GM19025 (cell line): ENCODE results near the gene TIMELESS.
"Not testable (repeated sequence)": the region's sequence is repeated elsewhere in the genome, so short reads cannot be mapped to it uniquely, and the experiment has no call there.

Experiments used
- ATAC-seq: cut with Tn5 transposase; IDR thresholded peaks from one replicate; pipeline ENCODE4 v1.9.1; 2021; ENCODE audit warnings: mild to moderate bottlenecking, low read depth, moderate library complexity; ENCODE audit not compliant: unreplicated experiment

TIMELESS gene

DNA sequence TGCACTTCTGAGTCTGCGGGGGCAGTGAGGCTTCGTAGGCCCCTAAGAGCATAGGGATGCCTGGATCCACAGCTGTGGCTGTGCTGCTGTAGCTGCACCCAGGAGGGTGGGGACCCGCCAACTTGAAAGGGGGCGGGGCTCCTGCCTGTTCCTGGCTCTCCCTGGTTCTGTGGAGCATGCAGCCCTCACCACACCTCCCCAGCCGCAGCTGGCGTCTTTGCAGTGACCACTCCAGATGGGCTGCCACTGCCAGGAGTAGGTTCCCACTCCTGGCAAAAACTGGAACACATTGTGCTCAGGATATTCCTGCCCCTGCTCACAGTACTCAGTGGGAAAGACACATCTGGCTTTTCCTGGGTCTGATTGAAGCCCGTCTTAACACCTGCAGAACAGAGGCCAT lies 35.8 kb downstream of the TIMELESS start:
- no peak for ATAC-seq

DNA sequence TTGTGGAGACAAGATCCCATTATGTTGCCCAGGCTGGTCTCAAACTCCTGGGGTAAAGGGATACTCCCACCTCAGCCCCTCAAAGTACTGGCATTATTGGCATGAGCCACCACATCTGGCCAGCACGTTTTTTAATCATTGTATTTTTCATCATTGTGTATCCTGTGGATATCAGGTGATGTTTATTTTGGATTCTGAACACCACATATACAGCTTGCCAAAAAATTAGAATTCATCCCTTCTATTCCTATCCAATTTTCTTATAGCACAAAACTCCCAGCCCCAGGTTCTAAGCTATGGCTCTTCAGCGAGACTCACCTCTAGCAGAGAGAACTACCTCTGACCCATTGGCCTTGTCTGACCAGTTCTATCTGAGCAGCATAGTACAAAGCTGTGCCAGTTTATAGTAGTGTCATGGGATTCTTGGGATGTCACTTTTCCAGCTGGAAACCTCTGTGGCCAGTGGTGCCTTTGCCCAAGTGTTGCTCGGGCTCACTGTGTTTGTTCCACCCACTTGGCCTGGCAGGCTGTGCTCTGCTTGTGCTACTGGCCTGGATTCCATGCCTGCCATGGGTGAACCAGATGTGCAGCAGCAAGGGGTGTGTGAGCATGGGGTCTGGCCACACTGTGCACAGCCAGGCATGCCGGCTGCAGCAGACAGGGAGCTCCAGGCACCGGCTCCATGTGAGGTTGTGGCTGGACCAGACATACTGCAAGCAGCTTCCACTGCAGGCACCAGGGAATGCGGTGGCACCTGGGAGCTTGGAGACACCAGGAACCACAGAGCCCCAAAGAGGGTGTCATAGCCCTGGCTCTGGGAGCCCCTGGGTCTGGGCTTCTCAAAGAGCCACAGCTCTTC lies 37.2 kb downstream of the TIMELESS start:
- ATAC-seq, result no peak

DNA sequence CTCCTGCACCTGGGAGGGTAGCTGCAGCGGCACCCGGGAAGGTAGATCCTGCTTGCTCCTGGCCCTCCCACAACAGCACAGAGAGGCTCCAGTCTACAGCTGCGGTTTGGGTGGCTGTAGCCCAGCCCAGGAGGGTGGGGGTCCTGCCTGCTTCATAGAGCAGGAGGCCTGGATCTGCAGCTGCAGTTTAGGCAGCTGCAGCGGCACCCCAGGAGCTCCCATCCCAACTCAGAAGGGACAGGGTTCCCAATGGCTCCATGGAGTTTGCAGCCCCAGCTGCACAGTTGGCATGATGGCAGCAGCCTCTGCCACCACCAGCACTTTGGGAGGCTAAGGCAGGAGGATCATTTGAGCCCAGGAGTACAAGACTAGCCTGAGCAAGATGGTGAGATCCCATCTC lies 38.5 kb downstream of the TIMELESS start:
- ATAC-seq, result no peak

DNA sequence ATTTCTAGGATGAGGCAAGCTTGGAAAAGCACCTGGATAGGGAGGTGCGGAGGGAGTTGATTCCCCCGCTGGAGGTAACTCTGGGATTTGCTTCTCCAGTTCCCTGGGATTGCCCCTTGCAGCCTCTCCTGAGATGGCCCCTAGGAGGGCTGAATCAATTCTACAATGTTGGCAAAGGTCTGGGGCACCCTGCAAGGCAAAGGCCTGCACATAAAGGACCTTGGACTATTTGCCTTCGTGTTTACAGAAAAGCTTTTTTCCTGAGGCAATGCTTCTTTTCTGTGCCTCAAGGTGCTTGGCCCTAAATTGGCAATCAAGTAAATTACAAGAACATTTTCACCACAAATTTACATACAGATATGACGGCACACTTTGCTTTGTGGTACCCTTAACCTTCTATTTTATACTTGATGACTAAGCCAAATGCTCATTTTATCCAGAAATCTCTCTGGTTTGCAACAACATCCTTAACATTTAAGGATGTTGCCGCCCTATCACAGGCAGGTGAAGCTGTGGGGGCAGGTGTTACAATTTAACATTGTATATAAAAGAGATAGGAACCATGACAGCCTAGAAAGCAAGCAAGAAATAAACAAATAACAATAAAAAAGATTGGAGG lies 40.3 kb downstream of the TIMELESS start:
- ATAC-seq, result no peak

DNA sequence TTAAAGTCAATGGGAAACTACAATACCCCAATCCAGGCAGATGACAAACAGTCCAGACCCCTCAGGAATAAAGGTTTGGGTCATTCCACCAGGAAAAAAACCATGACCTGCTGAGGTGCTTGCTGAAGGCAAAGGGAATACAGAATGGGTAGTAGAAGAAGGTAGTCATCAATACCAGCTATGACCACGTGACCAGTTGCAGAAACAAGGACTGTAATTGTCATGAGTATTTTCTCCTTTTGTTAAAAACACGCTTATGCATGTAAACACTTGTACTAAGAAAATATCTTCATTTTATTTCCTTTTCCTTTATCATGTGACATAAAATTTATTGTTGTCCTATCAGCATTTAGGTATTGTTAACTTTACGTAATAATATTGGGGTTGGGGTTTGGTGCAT lies 45.0 kb downstream of the TIMELESS start:
- not testable (repeated sequence) for ATAC-seq

DNA sequence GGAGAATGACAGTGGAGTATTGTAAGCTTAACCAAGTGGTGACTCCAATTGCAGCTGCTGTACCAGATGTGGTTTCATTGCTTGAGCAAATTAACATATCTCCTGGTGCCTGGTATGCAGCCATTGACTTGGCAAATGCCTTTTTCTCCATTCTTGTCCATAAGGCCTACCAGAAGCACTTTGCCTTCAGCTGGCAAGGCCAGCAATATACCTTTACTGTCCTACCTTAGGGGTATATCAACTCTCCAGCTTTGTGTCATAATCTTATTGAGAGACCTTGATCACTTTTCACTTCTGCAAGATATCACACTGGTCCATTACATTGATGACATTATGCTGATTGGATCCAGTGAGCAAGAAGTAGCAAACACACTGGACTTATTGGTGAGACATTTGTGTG lies 47.6 kb downstream of the TIMELESS start:
- ATAC-seq, result not testable (repeated sequence)

DNA sequence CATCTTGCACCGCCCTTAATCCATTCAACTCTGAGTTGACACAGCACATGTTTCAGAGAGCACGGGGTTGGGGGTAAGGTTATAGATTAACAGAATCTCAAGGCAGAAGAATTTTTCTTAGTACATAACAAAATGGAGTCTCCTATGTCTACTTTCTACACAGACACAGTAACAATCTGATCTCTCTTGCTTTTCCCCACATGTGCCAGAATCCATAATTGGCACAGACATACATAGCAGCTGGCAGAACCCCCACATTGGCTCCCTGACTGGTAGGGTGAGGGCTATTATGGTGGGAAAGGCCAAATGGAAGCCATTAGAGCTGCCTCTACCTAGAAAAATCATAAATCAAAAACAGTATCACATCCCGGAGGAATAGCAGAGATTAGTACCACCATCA lies 48.1 kb downstream of the TIMELESS start:
- ATAC-seq, result not testable (repeated sequence)

DNA sequence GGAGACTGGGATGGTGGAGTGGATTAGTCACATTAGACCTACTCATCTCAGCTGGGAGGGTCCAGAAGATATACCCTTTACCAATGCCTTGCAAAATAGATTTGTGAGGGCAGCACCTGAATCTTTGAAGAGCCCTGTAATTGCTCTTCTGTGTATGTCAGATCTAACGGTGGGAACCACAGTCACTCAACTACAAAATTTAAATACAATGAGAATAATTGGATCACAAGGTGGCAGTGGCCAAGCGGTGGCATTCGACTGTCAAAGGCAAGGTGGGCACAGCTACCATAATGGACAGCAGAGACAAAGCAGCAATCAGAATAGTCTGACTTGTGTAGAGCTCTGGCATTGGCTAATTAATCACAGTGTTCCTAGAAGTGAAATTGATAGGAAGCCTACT lies 49.8 kb downstream of the TIMELESS start:
- ATAC-seq, result not testable (repeated sequence)

DNA sequence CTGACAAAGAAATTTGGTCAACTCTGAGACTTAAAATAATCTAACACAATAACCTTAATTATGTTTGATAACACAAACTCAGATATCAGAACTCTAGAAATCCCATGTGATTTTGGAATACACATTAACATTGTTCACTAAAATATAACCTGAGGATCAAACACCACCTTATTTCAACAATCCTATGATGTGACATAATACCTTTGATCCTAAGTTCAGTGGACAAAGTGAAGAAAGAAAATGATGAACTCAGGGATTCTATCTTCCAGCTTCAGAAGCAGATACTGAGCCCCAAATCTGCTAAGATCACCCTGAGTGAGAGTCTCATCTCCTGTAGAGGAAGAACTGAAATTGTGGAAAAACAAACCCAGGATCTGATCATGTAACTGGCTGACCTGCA lies 50.9 kb downstream of the TIMELESS start:
- ATAC-seq, result no peak

DNA sequence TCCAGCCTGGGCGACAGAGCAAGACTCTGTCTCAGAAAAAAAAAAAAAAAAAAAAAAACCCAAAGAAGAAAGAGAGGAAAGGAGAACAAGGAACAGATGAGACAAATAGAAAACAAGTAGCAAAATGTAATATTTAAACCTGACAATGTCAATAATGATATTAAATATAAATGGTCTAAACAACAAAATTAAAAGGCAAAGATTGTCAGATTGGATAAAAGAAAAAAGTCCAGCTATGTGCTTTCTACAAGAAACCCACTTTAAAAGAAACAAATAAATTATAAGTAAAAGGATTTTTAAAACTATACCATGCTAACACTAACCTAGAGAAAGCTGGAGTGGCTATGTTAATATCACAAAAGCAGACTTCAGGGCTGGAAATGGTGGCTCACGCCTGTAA lies 56.9 kb downstream of the TIMELESS start:
- no peak for ATAC-seq

DNA sequence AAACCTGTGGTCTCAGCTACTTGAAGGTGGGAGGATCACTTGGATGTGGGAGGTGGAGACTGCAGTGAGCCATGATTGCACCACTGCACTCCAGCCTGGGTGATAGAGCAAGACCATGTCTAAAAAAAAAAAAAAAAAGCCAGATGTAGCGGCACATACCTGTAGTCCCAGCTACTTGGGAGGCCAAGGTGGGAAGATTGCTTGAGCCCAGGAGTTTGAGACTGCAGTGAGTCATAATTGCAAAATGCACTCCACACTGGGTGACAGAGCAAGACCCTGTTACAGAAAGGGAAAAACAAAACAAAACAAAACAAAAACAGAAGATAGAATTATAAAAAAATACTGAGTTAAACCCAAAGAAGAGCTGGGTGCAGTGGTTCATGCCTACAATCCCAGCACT lies 57.5 kb downstream of the TIMELESS start:
- no peak for ATAC-seq

DNA sequence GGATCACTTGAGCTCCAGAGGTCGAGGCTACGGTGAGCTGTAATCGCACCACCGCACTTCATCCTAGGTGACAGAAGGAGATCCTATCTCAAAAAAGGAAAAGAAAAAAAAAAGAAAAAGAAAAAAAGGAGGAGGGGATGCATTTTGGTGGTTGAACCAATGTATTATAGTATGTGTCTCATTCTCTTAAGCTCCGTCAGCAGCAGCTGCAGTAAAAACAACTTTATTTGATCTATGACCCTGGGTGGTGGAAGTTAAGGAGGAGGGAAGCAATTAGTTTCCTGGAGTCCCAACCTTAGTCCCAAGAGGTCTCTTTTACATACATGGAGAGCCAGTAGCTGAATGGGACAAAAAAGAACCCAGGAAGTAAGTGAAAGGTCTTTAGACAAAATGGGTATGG lies 59.8 kb downstream of the TIMELESS start:
- ATAC-seq, result no peak

DNA sequence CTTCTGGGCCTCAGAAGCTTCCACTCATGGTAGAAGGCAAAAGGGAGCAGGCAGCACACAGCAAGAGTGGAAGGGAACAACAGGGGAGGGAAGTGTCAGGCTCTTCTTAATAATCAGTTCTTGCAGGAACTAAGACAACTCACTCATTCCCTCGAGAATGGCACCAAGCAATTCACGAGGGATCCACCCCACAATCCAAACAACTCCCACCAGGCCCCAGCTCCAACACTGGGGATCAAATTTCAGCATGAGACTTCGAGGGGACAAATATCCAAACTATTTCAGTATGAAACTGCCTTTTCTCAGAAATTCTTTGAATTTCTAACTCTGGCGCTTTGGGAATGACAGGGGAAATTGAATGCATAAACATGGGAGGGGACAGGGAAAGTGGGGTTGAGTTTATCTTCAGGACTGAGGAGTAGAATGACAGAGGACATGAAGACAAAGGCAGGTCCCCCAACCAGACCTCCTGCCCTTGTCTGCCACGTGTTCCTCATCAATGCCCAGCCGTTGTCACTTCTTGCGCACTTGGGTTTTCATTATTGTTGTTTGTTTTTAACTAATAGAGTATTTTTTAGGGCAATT lies 62.0 kb downstream of the TIMELESS start:
- no peak for ATAC-seq

DNA sequence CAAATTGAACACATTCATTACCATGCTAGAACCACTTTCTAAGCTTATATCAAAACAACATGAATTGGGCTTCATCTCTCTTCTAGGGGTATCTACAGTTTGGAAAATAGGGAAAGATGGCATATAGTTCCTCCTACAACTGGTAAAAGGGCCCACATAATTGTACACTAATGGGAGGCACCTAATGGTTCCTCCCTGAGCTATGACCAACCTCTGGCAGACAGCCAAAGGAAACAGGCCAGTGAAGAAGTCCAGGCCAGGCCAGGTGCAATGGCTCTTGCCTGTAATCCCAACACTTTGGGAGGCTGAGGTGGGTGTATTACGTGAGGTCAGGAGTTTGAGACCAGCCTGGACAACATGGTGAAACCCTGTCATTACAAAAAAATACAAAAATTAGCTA lies 63.4 kb downstream of the TIMELESS start:
- no peak for ATAC-seq

DNA sequence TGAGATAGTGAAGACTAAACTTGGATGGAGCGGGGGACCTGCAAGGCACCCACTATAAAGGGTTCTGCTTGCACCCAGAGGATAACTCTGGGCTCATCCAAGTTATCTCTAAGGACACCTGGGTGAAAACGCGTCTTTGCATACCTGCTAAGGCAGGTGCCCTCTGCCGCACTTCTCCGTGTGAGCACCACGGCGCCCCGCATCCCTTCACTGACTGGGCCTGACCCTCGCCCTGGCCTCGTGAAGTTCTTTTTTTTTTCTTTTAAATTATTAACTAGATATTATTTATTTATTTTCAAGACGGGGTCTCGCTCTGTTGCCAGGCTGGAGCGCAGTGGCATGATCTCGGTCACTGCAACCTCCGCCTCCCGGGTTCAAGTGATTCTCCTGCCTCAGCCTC lies 66.6 kb downstream of the TIMELESS start:
- no peak for ATAC-seq

DNA sequence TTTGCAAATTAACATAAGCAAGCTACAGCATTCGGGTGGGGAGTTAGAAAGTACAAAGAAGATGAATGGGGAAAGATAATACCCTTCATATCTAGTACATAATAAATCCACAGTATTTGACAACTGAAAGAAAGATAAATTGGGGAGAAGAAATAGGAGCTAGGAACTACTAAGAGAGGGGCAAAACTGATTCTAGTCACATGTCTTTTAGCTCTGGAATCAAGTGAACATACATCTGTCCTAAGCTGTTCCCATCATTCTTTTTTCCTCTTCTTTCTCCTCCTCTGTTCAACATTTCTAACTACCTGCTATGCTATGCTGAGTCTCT lies 71.3 kb downstream of the TIMELESS start:
- no peak for ATAC-seq

DNA sequence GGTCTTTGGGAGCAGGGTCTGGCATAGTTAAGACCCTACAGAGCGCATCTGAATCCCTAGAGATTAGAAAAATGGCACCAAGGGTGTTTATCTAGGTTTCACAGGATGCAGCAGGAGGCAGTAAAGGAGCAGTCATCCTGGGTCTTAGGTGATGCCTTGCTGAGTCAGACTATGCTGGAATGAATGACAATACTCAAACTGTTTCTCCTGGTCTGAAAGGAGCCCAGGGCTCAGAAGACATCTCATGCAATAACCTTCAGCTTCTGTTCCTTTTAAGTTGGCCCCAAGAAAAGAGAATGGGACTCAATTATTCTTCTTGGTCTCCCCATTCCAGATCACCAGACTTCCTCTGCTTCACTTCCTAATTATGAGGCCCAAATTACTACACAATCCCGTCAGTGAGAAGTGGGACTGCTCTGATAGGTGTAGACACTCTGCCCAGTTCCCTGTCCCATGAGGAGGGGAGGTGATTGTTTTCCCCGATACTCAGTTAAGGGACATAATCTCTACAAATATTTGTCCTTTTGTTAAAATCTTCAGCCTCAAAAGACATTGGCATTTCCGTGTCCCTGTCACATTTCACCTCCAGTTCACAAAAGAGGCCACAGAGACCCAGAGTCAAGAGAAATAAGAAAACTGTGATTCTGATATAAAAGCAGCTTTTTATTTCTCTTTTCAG lies 71.8 kb downstream of the TIMELESS start:
- no peak for ATAC-seq

DNA sequence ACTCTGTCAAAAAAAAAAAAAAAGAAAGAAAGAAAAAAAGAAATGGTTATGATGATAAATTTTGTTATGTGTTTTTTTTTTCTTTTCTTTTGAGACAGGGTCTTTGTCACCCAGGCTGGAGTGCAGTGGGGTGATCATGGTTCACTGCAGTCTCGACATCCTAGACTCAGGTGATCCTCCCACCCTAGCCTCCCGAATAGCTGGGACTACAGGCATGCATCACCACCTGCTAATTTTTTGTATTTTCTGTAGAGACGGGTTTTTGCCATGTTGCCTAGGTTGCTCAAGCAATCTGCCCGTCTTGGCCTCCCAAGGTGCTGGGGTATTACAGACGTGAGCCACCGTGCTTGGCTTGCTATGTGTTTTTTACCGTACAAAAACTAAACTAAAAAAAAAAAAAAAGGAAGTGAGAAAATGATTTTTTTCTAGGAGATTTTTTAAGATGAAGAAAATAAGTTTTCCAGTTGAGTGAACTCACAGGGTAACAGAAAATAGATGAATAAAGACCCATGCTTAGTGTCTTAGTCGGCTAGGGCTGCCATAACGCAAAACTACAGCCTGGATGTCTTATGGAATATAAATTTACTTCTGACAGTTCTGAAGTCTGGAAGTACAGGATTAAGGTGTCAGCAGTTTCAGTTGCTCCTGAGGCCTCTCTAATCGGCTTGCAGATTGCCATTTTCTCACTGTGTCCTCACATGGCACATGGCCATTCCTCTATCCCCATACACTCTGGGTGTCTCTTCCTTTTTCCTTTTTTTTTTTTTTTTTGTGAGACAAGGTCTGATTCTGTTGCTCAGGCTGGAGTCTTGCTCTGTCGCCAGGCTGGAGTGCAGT lies 73.4 kb downstream of the TIMELESS start:
- ATAC-seq, result peak; percentile 62

DNA sequence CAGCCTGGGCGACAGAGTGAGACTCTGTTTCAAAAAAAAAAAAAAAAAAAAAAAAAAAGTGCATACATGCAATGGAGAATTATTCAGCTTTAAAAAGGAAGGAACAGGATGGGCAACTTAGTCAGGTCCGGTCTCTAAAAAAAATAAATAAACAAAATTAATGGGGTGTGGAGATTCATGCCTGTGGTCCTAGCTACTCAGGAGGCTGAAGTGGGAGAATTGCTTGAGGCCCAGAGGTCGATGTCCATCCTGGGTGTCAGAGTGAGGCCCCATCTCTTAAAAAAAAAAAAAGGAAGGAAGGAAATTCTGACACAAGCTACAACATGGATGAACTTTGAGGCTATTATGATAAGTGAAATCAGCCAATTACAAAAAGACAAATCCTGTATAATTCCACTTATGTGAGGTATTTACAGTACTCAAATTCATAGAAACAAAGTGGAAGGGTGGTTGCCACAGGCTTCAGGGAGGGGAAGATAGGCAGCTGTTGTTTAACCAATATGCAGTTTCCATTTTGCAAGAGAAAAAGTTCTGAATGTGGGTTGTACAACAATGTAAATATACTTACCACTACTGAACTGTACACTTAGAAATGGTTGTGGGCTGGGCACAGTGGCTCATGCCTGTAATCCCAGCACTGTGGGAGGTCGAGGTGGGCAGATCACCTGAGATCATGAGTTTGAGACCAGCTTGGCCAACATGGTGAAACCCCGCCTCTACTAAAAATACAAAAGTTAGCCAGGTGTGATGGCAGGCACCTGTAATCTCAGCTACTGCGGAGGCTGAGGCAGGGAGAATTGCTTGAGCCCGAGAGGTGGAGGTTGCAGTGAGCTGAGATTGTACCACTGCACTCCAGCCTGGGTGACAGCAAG lies 74.3 kb downstream of the TIMELESS start:
- ATAC-seq, result peak; percentile 30

DNA sequence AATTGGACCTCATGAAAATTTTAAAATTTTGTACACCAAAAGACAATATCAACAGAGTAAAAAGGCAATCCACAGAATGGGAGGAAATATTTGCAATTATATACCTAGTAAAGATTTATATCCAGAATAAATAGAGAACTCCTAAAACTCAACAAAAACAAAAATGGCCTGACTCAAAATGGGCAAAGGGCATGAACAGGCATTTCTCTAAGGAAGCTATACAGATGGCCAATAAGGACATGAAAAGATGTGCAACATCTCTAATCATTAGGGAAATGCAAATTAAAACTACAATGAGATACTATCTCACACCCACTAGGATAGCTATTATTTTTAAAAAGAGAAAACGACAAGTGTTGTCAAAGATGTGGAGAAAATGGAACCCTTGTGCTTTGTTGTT lies 75.7 kb downstream of the TIMELESS start:
- ATAC-seq, result no peak
